Measurements from ENCODE around the gene SIRT2.

GRCh38 chr19:38912600-38913514 lies 13.4 kb upstream of the SIRT2 start:
- TF ChIP-seq ZFX (IDR thresholded peaks at IDR 0.05), result no peak
- TF ChIP-seq POLR2A (IDR thresholded peaks at IDR 0.05; ENCODE audit: borderline replicate concordance, extremely low read depth, insufficient read depth, insufficient read length), result no peak
- TF ChIP-seq SP1 (IDR thresholded peaks at IDR 0.05; ENCODE audit: low read depth), result no peak
- TF ChIP-seq, protein P1, sequence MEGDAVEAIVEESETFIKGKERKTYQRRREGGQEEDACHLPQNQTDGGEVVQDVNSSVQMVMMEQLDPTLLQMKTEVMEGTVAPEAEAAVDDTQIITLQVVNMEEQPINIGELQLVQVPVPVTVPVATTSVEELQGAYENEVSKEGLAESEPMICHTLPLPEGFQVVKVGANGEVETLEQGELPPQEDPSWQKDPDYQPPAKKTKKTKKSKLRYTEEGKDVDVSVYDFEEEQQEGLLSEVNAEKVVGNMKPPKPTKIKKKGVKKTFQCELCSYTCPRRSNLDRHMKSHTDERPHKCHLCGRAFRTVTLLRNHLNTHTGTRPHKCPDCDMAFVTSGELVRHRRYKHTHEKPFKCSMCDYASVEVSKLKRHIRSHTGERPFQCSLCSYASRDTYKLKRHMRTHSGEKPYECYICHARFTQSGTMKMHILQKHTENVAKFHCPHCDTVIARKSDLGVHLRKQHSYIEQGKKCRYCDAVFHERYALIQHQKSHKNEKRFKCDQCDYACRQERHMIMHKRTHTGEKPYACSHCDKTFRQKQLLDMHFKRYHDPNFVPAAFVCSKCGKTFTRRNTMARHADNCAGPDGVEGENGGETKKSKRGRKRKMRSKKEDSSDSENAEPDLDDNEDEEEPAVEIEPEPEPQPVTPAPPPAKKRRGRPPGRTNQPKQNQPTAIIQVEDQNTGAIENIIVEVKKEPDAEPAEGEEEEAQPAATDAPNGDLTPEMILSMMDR (IDR thresholded peaks at IDR 0.05 in 2 of 3, conservative IDR thresholded peaks at IDR 0.05 in 1 of 3; ENCODE audit: borderline replicate concordance in 1 of 3, insufficient read depth in 1 of 3, low read depth in 2 of 3, low read length in 2 of 3), result no peak
- TF ChIP-seq REST (IDR thresholded peaks at IDR 0.05; ENCODE audit: low read depth), result no peak
- TF ChIP-seq, protein P2, sequence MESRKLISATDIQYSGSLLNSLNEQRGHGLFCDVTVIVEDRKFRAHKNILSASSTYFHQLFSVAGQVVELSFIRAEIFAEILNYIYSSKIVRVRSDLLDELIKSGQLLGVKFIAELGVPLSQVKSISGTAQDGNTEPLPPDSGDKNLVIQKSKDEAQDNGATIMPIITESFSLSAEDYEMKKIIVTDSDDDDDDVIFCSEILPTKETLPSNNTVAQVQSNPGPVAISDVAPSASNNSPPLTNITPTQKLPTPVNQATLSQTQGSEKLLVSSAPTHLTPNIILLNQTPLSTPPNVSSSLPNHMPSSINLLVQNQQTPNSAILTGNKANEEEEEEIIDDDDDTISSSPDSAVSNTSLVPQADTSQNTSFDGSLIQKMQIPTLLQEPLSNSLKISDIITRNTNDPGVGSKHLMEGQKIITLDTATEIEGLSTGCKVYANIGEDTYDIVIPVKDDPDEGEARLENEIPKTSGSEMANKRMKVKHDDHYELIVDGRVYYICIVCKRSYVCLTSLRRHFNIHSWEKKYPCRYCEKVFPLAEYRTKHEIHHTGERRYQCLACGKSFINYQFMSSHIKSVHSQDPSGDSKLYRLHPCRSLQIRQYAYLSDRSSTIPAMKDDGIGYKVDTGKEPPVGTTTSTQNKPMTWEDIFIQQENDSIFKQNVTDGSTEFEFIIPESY (IDR thresholded peaks at IDR 0.05; ENCODE audit: extremely low read depth, insufficient replicate concordance, low read length), result no peak
- TF ChIP-seq EZH2 (IDR thresholded peaks at IDR 0.05), result no peak
- no peak for TF ChIP-seq POLR2AphosphoS5 (IDR thresholded peaks at IDR 0.05; ENCODE audit: low read depth, low read length)

Measured in HCT116 (cell line).